Measurements from ENCODE around the gene ECT2.
"Not testable (repeated sequence)": the region's sequence is repeated elsewhere in the genome, so short reads cannot be mapped to it uniquely, and the experiment has no call there.

The ECT2 gene

GRCh38 chr3:172750368-172751174 lies at the start of gene ECT2:
TSS of gene ECT2 (plus strand) at chr3:172750726. CDS start at chr3:172754531, 3,805 bp downstream.
- DNase-seq, result peak; percentile 99

- no peak for DNase-seq
Observed at GRCh38 chr3:172700936-172701455, 49.5 kb upstream of the ECT2 start.

- DNase-seq, result no peak
Observed at GRCh38 chr3:172701751-172702150, 48.8 kb upstream of the ECT2 start.

- DNase-seq, result no peak
Observed at GRCh38 chr3:172702256-172702655, 48.3 kb upstream of the ECT2 start.

- DNase-seq, result not testable (repeated sequence)
Observed at GRCh38 chr3:172702731-172703130, 47.8 kb upstream of the ECT2 start.

GRCh38 chr3:172704001-172704400 lies 46.5 kb upstream of the ECT2 start:
- DNase-seq, result no peak

- DNase-seq, result no peak
Observed at GRCh38 chr3:172705170-172705569, 45.4 kb upstream of the ECT2 start.

GRCh38 chr3:172707030-172707429 lies 43.5 kb upstream of the ECT2 start:
- peak in 1 of 2 experiments; percentile 37 for DNase-seq

GRCh38 chr3:172707967-172708366 lies 42.6 kb upstream of the ECT2 start:
- no peak for DNase-seq

GRCh38 chr3:172708921-172709773 lies 41.4 kb upstream of the ECT2 start:
- no peak for DNase-seq

GRCh38 chr3:172709774-172710663 lies 40.5 kb upstream of the ECT2 start:
- peak; percentile 27 to 61 for DNase-seq

- peak; percentile 94 to 97 for DNase-seq
Observed at GRCh38 chr3:172710664-172711453, 39.7 kb upstream of the ECT2 start, which contains the start of gene NCEH1. TSS of gene NCEH1 (minus strand) at chr3:172711067. CDS start at chr3:172710984, 83 bp downstream.

- DNase-seq, result peak in 1 of 2 experiments; percentile 61
Observed at GRCh38 chr3:172711454-172711795, 39.1 kb upstream of the ECT2 start.

GRCh38 chr3:172713316-172713715 lies 37.2 kb upstream of the ECT2 start:
- no peak for DNase-seq

- DNase-seq, result no peak
Observed at GRCh38 chr3:172716476-172716875, 34.0 kb upstream of the ECT2 start.

- DNase-seq, result peak in 1 of 2 experiments; percentile 26
Observed at GRCh38 chr3:172717493-172718088, 32.9 kb upstream of the ECT2 start.

- DNase-seq, result not testable (repeated sequence)
Observed at GRCh38 chr3:172722536-172723040, 27.9 kb upstream of the ECT2 start.

- no peak for DNase-seq
Observed at GRCh38 chr3:172726380-172726779, 24.1 kb upstream of the ECT2 start.

- no peak for DNase-seq
Observed at GRCh38 chr3:172735014-172735413, 15.5 kb upstream of the ECT2 start.

GRCh38 chr3:172739462-172739861 lies 11.1 kb upstream of the ECT2 start:
- DNase-seq, result no peak

GRCh38 chr3:172746475-172746874 lies 4.1 kb upstream of the ECT2 start:
- DNase-seq, result no peak

Data from NCI-H526 (cell line).